ENCODE data around the gene TEAD1.

DNA sequence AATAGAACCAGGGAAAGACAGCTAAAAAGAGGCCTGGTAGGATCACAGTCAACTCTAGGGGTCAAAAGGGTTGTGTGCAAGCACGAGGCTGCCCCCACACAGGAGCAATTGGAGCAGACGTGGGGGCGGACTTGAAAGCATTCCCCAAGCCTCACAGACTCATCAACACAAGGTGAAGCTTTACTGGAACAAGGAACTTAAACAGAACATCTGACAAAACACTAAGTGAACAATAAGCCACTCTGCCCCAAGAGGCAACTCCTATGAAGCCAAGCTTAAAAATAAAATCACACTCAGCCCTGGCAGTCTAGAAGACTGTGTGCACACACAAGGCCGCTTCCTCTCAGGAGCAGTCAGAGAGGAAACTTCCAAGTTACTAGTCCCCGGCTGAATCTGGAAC, 32.2 kb upstream of the TEAD1 start:
- no peak for TF ChIP-seq EP300 (IDR thresholded peaks at IDR 0.05)
- TF ChIP-seq, protein P1, sequence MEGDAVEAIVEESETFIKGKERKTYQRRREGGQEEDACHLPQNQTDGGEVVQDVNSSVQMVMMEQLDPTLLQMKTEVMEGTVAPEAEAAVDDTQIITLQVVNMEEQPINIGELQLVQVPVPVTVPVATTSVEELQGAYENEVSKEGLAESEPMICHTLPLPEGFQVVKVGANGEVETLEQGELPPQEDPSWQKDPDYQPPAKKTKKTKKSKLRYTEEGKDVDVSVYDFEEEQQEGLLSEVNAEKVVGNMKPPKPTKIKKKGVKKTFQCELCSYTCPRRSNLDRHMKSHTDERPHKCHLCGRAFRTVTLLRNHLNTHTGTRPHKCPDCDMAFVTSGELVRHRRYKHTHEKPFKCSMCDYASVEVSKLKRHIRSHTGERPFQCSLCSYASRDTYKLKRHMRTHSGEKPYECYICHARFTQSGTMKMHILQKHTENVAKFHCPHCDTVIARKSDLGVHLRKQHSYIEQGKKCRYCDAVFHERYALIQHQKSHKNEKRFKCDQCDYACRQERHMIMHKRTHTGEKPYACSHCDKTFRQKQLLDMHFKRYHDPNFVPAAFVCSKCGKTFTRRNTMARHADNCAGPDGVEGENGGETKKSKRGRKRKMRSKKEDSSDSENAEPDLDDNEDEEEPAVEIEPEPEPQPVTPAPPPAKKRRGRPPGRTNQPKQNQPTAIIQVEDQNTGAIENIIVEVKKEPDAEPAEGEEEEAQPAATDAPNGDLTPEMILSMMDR (IDR thresholded peaks at IDR 0.05): no peak
